Hematopoietic multipotent progenitor cell treated with erythropoietin and hydrocortisone succinate and interleukin-3 and kit ligand, for 15 days (in vitro differentiated cells): ENCODE data around the gene TMEM63C.

Source experiments
- DNase-seq: peaks from one replicate; pipeline ENCODE4 v3.0.0-alpha.2; 2015; ENCODE audit warnings: low spot score

The TMEM63C gene

DNA sequence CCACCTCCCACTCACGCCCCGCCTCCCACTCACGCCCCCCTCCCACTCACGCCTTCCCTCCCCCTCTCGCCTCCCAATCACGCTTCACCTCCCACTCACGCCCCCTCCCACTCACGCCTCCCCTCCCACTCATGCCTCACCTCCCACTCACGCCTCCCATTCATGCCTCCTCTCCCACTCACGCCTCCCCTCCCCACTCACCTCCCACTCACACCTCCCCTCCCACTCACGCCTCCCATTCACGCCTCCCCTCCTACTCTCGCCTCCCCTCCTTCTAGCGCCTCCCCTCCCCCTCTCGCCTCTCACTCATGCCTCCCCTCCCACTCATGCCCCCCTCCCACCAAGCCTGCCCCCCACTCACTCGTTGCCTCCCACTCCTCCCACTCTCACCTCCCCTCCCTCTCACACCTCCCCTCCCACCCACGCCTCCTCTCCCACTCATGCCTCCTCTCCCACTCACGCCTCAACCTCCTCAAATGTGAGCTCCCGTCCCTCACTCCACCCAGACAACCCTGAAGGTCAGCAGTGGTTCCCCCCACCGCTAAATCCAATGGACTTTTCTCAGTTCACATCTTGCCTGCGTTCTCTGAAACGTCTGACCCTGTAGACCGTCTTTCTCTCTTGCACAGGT lies 39.8 kb downstream of the TMEM63C start:
- no peak for DNase-seq

- DNase-seq = no peak
These were observed 41.1 kb downstream of the TMEM63C start for GRCh38 chr14:77222546-77223225.

DNA sequence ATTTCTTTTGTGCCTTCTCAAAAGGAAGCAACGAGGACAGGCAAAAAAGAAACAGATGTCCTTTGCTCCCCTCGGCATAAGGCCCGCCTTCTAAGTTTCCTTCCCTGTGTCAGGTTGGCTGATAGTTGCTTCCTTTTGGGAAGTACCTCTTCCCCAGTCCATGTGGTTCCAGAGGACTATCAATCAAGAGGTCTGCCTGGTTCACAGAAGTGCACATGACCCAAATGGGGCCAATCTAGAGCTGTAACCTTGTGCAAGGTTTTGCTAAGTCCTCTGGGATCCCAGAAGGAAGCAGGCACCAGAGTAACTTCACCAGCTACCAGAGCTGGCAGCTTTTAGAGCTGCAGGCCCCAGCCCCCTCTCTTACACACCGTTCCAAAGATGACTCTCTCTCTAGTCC lies 42.6 kb downstream of the TMEM63C start:
- no peak for DNase-seq

DNA sequence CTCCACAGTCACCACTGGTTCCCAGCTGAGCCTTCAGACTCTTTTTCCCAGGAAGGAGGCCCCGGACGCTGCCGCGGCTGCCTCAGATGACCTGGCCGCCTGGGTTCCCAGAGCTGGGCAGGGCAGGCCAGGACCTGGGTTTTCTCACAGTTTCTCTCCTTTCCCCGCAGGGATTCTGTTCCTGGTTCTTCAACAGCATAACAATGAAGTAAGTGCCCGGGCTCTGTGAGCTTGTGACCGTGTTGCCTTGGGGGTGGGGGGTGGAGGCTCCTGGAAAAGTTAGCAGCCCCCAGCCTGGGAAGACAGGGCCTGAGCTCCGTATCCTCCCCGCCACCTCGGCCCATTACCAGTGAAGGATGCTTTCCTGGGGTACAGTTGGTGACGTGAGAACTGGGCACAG lies 43.7 kb downstream of the TMEM63C start:
- DNase-seq = no peak

DNA sequence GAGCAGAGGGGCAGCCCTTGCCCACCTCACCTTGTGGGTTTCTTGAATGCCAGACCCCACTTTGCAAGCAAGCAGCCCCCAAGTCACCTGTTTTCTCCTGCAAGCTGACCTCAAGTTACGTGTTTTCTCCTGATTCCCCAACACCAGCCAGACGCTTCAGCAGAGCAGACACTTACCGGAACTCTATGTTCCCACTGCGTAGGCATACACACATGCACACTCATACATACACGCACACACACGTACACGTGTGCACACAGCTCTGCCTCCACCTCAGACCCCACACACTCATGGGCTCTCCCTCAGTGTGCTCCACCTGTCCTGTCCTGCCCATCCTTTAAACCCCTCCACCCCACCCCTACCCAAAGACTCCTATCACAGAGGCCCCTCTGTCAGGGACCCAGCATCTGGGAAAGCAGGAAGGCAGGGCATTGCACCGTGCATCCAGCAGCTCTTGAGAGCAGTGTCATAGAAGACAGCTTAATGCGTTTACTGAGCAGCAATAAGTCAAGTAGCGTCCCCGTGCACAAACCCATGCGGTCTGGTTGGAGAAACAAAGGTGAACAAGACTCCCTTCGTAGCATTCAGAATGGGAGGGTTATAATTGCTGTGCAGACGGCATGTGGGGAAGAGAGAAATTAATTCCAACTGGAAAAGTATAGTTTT lies 44.4 kb downstream of the TMEM63C start:
- no peak for DNase-seq

DNA sequence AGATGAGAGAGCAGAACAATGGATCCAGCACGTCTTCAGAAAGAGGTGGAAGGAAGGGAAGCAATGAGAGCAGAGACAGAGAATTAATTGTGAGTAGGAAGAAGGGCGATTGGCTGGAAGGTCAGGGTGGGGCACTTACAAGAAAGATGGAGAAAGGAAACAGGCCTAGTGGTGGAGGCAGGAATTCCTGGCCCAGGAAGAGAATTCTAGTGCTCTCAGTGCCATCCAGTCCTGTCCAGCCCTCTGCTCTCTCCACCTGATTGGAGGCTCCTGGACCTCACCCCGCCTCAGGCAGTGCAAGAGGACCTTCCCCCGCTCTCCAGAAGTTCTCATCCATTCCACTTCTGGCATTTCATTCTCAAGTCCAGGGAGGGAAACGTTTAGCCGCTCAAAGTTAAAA lies 46.5 kb downstream of the TMEM63C start:
- DNase-seq = no peak

GRCh38 chr14:77230914-77231313 lies 49.3 kb downstream of the TMEM63C start:
- DNase-seq = no peak

GRCh38 chr14:77231721-77232120 lies 50.1 kb downstream of the TMEM63C start:
- no peak for DNase-seq

DNA sequence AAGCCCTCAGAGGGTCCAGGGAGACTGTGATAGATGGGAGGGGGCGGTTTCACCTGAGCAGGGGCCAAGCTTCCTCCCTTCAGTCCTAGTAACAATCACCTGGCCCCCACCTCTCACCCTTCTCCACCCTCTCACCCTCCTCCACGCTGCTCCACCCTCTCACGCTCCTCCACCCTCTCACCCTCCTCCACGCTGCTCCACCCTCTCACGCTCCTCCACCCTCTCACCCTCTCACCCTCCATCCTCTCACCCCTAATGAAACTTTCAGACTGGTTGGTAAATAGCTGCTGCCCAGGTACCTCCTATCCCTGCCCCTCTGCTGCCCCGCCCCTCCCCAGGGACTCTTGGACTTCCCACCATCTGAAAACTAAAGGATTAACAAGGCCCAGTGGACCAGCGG lies 55.2 kb downstream of the TMEM63C start:
- no peak for DNase-seq

DNA sequence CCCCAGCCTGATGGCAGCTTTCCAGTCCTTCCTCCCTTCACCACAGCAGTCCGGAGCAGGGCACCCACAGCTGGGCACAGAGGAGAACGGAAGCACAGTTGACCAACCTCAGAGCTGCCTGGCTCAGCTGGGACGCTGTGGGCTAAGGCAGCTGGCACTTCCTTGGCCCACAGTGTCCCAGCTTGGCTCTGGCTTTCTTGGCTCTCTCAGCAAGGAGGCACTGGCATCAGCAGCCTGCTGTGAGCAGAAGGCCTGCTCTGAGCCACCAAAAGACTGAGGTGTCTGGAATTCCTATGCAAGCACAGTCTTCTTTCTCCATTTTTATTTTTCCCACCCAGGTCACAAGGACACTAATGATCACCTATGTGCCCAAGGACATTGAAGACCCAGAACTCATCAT lies 56.8 kb downstream of the TMEM63C start:
- no peak for DNase-seq

GRCh38 chr14:77238996-77239395 lies 57.4 kb downstream of the TMEM63C start:
- no peak for DNase-seq

DNA sequence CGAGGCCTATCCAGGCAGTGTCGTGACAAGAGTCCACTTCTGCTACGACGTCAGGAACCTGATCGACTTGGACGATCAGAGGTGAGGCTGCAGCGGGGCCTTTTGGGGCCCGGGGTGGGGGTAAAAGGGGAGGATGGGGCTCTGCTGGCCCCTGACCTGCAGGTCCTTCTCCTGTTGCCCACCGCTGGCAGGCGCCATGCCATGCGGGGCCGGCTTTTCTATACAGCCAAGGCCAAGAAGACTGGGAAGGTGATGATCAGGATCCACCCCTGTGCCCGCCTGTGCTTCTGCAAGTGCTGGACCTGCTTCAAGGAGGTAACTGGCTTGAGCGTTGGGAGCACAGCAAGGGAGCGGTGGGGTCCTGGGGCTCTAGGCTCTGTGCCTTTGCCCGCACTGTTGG lies 57.8 kb downstream of the TMEM63C start:
- no peak for DNase-seq

DNA sequence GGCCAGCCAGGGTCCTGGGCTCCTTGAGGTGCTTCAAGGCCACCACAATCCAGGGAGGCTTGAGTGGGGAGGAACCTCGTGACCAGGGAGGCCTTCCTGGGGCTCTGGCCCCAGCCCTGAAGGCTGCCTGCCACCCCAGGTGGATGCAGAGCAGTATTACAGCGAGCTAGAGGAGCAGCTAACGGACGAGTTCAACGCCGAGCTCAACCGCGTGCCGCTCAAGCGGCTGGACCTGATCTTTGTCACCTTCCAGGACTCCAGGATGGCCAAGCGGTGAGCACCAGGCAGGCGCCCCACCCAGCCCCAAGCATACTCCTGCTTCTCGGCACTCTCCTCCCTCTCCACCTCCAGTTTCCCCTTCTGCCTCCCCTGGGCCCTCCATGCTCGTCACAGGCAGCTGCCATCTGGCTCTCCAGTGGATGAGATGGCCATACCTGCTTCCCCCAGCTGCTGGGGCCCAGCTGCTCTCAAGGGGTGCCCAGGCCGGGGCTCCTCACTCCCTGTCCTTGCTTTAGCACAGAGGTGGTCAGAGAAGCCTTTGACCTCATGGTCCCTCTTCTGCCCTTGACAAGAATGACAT lies 58.8 kb downstream of the TMEM63C start:
- DNase-seq = no peak

DNA sequence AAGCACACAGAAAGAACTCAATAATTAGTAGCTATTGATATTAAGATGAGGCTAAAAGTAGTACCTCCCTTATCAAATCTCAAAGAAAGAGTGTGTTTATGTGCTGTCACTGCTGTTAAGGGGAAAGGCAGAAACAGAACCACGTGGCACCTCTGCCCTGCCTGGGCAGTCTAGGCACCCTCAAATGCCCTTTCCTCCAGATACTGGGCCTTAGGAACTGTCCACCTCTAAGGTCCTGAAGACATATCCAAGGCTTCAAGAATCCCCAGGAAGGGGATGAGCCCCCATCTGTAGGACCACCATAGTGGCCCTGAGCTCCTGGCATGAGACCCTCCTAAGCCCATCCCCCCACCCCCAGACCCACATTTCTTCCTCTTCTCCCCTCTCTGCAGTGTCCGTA lies 60.4 kb downstream of the TMEM63C start:
- DNase-seq = no peak

- no peak for DNase-seq
These were observed 61.2 kb downstream of the TMEM63C start for GRCh38 chr14:77242752-77243151.

- no peak for DNase-seq
These were observed 62.3 kb downstream of the TMEM63C start for GRCh38 chr14:77243853-77244252.

DNA sequence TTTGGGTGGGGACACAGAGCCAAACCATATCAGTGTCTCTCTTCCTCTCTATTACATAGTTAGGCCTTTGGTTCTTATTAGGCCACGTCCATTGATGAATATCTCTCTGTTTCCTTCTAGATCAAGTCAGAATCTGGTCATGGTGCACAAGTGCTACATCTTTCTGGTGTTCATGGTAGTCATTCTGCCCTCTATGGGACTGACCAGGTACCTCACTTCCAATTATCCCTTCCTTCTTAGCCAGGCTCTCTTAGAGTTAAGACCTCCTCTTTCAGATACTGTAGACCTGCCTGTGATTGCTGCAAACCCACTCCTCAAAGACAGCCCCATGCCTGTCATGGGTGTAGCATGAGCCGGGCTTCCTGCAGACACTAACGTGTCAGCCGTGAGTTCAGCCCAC lies 64.2 kb downstream of the TMEM63C start:
- no peak for DNase-seq

- no peak for DNase-seq
These were observed 65.2 kb downstream of the TMEM63C start for GRCh38 chr14:77246784-77247183.

DNA sequence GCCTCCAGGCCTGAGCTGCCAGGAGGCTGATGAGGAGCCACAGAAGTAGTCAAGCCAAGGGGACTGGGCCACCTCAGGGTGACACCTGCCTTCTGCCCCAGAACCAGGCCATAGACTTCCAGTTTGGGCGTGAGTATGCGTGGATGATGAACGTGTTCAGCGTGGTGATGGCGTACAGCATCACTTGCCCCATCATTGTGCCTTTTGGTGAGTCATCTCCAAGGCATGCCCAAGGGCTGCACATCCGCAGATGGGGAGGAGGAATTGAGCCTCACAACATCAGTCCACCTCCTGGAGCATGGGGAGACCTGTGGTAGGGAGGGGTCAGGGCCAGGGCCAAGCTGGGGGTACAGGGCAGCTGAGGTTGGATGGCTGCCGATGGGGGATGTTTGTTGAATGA lies 67.1 kb downstream of the TMEM63C start:
- DNase-seq = no peak

- no peak for DNase-seq
These were observed 67.7 kb downstream of the TMEM63C start for GRCh38 chr14:77249286-77249685.

DNA sequence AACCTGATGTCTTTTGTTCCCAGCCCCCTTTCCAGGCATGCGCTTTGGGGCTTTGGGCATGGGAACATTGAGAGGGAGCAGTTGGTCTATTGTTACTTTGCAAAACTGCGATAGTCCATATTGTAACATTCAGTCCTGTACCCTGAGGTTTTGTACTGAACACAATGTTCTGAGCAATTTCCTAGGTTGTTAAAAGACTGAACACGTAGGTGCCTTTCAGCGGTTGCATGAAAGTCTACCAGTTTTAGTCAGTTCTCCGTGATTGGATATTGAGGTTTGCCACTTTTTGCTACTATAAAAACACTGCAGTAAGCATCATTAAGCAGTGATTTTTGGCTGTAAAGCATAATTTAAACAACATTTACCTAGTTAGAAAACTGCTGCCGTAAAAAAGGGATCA lies 69.3 kb downstream of the TMEM63C start:
- DNase-seq = no peak

- no peak for DNase-seq
These were observed 70.3 kb downstream of the TMEM63C start for GRCh38 chr14:77251870-77252269.
